SK-N-SH treated with all-trans-retinoic acid at 6 μM for 48 hours (cell line): Measurements from ENCODE around the gene PCSK5.

ENCODE experiments used
- ATAC-seq: fragments of 200-7000 bp; cut with Tn5 transposase; 3 replicates; pipeline ENCODE4 v1.9.1; 2020; ENCODE audit warnings: mild to moderate bottlenecking, moderate library complexity
- ARNTL ChIP-seq: fragments of 450-650 bp; formaldehyde crosslinking; IDR thresholded peaks from 2 replicates; pipeline ENCODE4 v1.5.0; 2020; ENCODE audit warnings: low read depth, mild to moderate bottlenecking, moderate library complexity, borderline replicate concordance
- BACH2 ChIP-seq: fragments of 250-450 bp; sonication (Bioruptor Pico); IDR thresholded peaks from 2 replicates; pipeline ENCODE4 v1.9.0; 2021; ENCODE audit warnings: mild to moderate bottlenecking, borderline replicate concordance
- CREB5 ChIP-seq: fragments of 250-450 bp; sonication (Bioruptor Pico); IDR thresholded peaks from 2 replicates; pipeline ENCODE4 v1.5.1; 2020; ENCODE audit warnings: low read depth, mild to moderate bottlenecking, moderate library complexity
- CSDC2 ChIP-seq: fragments of 250-450 bp; sonication (Bioruptor Pico); IDR thresholded peaks from 2 replicates; pipeline ENCODE4 v1.5.0; 2020; ENCODE audit warnings: mild to moderate bottlenecking, moderate library complexity
- CSRNP3 ChIP-seq: fragments of 250-450 bp; sonication (Bioruptor Pico); IDR thresholded peaks from 2 replicates; pipeline ENCODE4 v1.5.1; 2021; ENCODE audit warnings: mild to moderate bottlenecking, moderate library complexity
- ESRRG ChIP-seq: fragments of 250-450 bp; sonication (Bioruptor Pico); IDR thresholded peaks from 2 replicates; pipeline ENCODE4 v1.6.1; 2021; ENCODE audit warnings: mild to moderate bottlenecking
- PATZ1 ChIP-seq: fragments of 250-450 bp; sonication (Bioruptor Pico); IDR thresholded peaks from 2 replicates; pipeline ENCODE4 v1.8.0; 2020; ENCODE audit warnings: mild to moderate bottlenecking, moderate library complexity, borderline replicate concordance
- POU6F1 ChIP-seq: fragments of 250-450 bp; sonication (Bioruptor Pico); IDR thresholded peaks from 2 replicates; pipeline ENCODE4 v1.8.0; 2021; ENCODE audit warnings: low read depth, mild to moderate bottlenecking, moderate library complexity, borderline replicate concordance
- PPARA ChIP-seq: fragments of 250-450 bp; sonication (Bioruptor Pico); IDR thresholded peaks from 2 replicates; pipeline ENCODE4 v1.5.0; 2020; ENCODE audit warnings: mild to moderate bottlenecking, borderline replicate concordance
- RARB ChIP-seq: fragments of 250-450 bp; sonication (Bioruptor Pico); IDR thresholded peaks from 2 replicates; pipeline ENCODE4 v1.8.0; 2021; ENCODE audit warnings: mild to moderate bottlenecking, moderate library complexity
- TOX ChIP-seq: fragments of 250-450 bp; sonication (Bioruptor Pico); IDR thresholded peaks from 2 replicates; pipeline ENCODE4 v1.8.0; 2021; ENCODE audit warnings: mild to moderate bottlenecking, moderate library complexity, borderline replicate concordance
- TSHZ2 ChIP-seq: fragments of 250-450 bp; sonication (Bioruptor Pico); IDR thresholded peaks from 2 replicates; pipeline ENCODE4 v1.5.0; 2020; ENCODE audit warnings: mild to moderate bottlenecking, moderate library complexity
- ZC3H10 ChIP-seq: fragments of 250-450 bp; sonication (Bioruptor Pico); IDR thresholded peaks from 2 replicates; pipeline ENCODE4 v1.5.1; 2021; ENCODE audit warnings: mild to moderate bottlenecking, moderate library complexity
- ZFP3 ChIP-seq: fragments of 250-450 bp; sonication (Bioruptor Pico); IDR thresholded peaks from 2 replicates; pipeline ENCODE4 v1.5.0; 2020; ENCODE audit warnings: mild to moderate bottlenecking, moderate library complexity
- ZFP30 ChIP-seq: fragments of 450-650 bp; formaldehyde crosslinking; IDR thresholded peaks from 2 replicates; pipeline ENCODE4 v1.5.0; 2022; ENCODE audit warnings: mild to moderate bottlenecking, moderate library complexity
- ZNF70 ChIP-seq: fragments of 450-650 bp; formaldehyde crosslinking; IDR thresholded peaks from 2 replicates; pipeline ENCODE4 v1.5.0; 2020; ENCODE audit warnings: mild to moderate bottlenecking, moderate library complexity
- ZNF8 ChIP-seq: fragments of 450-650 bp; formaldehyde crosslinking; IDR thresholded peaks from 2 replicates; pipeline ENCODE4 v1.5.0; 2020; ENCODE audit warnings: mild to moderate bottlenecking, moderate library complexity

The PCSK5 gene

GRCh38 chr9:76203373-76203772 is 312.9 kb downstream of the PCSK5 start:
- TF ChIP-seq CREB5 (CRISPR knock-in tag): no peak
- no peak for TF ChIP-seq ARNTL (CRISPR knock-in tag)
- TF ChIP-seq PATZ1 (CRISPR knock-in tag): no peak
- no peak for TF ChIP-seq POU6F1 (CRISPR knock-in tag)
- no peak for TF ChIP-seq ESRRG (CRISPR knock-in tag)
- TF ChIP-seq ZNF70 (CRISPR knock-in tag): no peak
- TF ChIP-seq TOX: no peak
- no peak for TF ChIP-seq ZFP30 (CRISPR knock-in tag)
- no peak for TF ChIP-seq PPARA (CRISPR knock-in tag)
- no peak for TF ChIP-seq CSRNP3
- TF ChIP-seq ZC3H10 (CRISPR knock-in tag): no peak
- no peak for TF ChIP-seq RARB (CRISPR knock-in tag)
- no peak for ATAC-seq

- TF ChIP-seq TSHZ2 (CRISPR knock-in tag) (no peak), ZNF70 (CRISPR knock-in tag) (no peak), ZFP3 (CRISPR knock-in tag) (no peak), ARNTL (CRISPR knock-in tag) (no peak), ZNF8 (CRISPR knock-in tag) (no peak), ESRRG (CRISPR knock-in tag) (no peak), BACH2 (CRISPR knock-in tag) (no peak), CREB5 (CRISPR knock-in tag) (no peak)
- TF ChIP-seq, all 23 proteins: peak for 0
- ATAC-seq: no peak
These were observed 316.3 kb downstream of the PCSK5 start for GRCh38 chr9:76206821-76207220.

GRCh38 chr9:76213751-76214150 is 323.3 kb downstream of the PCSK5 start:
- TF ChIP-seq CSRNP3: no peak
- no peak for TF ChIP-seq ZFP3 (CRISPR knock-in tag)
- no peak for TF ChIP-seq CSDC2 (CRISPR knock-in tag)
- TF ChIP-seq TOX: no peak
- ATAC-seq: no peak
